Activated T-helper 2 cell treated with anti-CD3 and anti-CD28 coated beads, Interferon-gamma antibody, Interleukin-2, Interleukin-4, amounts not matched to agents 10 μg/mL and 5 μg/mL and 100 μg/mL, durations not matched to agents 14 hours and 24 hours and 36 hours (primary cell): ENCODE results near the gene ZMYM5. TPM values are rescaled to one million over a fixed set of nuclear protein-coding genes. Genes with fewer than 3 reads are reported as not detected.
"Not testable (repeated sequence)": the region's sequence is repeated elsewhere in the genome, so short reads cannot be mapped to it uniquely, and the experiment has no call there.

ENCODE experiments used
- DNase-seq: peaks from one replicate; pipeline ENCODE4 v3.0.0; 2021; ENCODE audit warnings: low spot score
- H3K27ac Mint-ChIP-seq: one replicate; pipeline ENCODE4 v1.8.0; 2021; ENCODE audit warnings: mixed read lengths
- H3K27me3 Mint-ChIP-seq: one replicate; pipeline ENCODE4 v1.8.0; 2021; ENCODE audit warnings: low read depth, mixed read lengths
- H3K36me3 Mint-ChIP-seq: one replicate; pipeline ENCODE4 v1.8.0; 2021; ENCODE audit warnings: low read depth, mixed read lengths
- H3K4me1 Mint-ChIP-seq: one replicate; pipeline ENCODE4 v1.8.0; 2021; ENCODE audit warnings: low read depth, mixed read lengths
- H3K4me3 Mint-ChIP-seq: one replicate; pipeline ENCODE4 v1.8.0; 2021; ENCODE audit warnings: low read depth, mild to moderate bottlenecking, moderate library complexity, mixed read lengths
- H3K9me3 Mint-ChIP-seq: one replicate; pipeline ENCODE4 v1.8.0; 2021; ENCODE audit warnings: mixed read lengths
- intact Hi-C: fragments of 100-400 bp; cut with micrococcal nuclease; formaldehyde crosslinking; loops from one replicate; pipeline ENCODE4 v1.15.1; 2023
- total RNA-seq: library from RNA; stranded (reverse); gene quantifications from 2 replicates; pipeline ENCODE4 v1.2.3, GENCODE V29; 2022

ZMYM5 gene
- total RNA-seq, 1 donor from 2014 or later, result 13.7 TPM

DNA sequence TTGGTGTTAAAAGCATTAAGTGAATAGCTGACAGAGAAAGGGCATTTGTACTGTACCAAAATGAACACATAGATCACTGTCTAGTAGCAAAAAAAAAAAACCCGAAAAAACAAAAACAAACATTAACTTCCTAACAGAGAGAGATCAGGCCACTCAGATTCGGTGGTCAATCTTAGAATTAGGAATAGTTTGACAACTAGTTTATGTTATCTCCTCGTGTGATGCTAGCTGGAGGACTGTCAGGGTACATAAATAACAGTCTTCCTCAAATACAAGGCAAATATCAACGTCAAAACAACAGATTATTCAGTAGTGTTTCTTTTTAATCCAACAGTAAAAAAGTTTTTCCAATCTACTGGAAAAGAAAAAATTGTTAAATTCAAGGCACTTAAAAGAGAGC, 1.7 kb downstream of the ZMYM5 start:
- Mint-ChIP-seq H3K4me3 (peak overlapping the region; percentile 98), H3K27me3 (no peaks in the 10 kb centered on the region), H3K9me3 (no peaks in the 10 kb centered on the region), H3K4me1 (peaks cover 24% of the 10 kb centered on the region), H3K27ac (peak overlapping the region; percentile 99), H3K36me3 (peaks cover 51% of the 10 kb centered on the region)
- intact Hi-C loops, result loop anchor here (1.0 to 5.0 kb wide), 3 partner anchors 99 to 228 kb away; partner anchors contain the start of gene MPHOSPH8
- DNase-seq, result no peak

DNA sequence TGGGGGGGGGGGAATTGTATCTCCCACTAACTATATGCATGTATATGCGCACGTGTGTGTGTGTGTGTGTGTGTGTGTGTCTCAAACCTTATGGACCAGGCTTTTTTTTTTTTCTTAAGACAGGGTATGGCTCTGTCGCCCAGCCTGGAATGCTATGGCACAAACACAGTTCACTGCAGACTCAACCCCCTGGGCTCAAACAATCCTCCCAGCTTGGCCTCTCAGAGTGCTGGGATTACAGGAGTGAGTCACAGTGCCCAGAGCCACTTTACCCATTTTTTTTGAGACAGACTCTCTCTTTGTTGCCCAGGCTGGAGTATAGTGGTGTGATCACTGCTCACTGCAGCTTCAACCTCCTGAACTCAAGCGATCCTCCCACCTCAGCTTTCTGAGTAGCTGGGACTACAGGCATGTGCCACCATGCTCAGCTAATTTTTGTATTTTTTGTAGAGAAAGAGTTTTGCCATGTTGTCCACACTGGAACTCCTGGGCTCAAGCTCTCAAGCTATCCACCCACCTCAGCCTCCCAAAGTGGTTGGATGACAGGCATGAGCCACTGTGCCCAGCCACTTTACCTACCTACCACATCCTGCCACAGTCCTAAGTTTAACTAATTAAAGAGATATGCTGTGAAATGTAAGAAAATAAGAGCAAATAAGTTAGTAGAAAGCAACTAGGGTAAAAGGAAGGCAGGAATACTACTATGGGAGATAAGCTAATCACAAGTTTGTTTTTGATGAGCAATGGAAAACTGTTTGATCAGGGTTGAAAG, 2.4 kb downstream of the ZMYM5 start:
- Mint-ChIP-seq H3K4me1 (peaks cover 24% of the 10 kb centered on the region), H3K36me3 (peaks cover 57% of the 10 kb centered on the region)
- DNase-seq, result no peak

DNA sequence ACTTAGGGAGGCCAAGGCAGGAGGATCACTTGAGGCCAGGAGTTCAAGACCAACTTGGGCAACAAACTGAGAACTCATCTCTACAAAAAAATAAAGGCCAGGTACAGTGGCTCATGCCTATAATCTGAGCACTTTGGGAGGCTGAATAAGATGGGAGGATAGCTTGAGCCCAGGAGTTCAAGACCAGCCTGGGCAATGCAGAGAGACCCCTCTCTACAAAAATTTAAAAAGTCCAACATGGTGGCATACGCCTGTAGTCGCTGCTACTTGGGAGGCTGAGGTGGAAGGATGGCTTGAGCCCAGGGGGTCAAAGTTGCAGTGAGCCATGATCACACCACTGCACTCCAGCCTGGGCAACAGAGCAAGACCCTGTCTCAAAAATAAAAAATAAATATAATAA, 5.8 kb downstream of the ZMYM5 start:
- peaks cover 62% of the 10 kb centered on the region for H3K36me3 Mint-ChIP-seq
- H3K27me3 Mint-ChIP-seq, H3K27ac Mint-ChIP-seq, intact Hi-C loops, H3K9me3 Mint-ChIP-seq, H3K4me3 Mint-ChIP-seq, DNase-seq: not testable (repeated sequence)
- peaks cover 20% of the 10 kb centered on the region for H3K4me1 Mint-ChIP-seq

More for the DNA sequence above, 2.4 kb downstream of the ZMYM5 start:
- peak overlapping the region; percentile 99 for H3K27ac Mint-ChIP-seq
- no peaks in the 10 kb centered on the region for H3K9me3 Mint-ChIP-seq
- intact Hi-C loops, result loop anchor here (5.0 kb wide), 2 partner anchors 99 to 149 kb away; no protein-coding TSS in a partner anchor
- no peaks in the 10 kb centered on the region for H3K27me3 Mint-ChIP-seq
- H3K4me3 Mint-ChIP-seq, result peak overlapping the region; percentile 98

DNA sequence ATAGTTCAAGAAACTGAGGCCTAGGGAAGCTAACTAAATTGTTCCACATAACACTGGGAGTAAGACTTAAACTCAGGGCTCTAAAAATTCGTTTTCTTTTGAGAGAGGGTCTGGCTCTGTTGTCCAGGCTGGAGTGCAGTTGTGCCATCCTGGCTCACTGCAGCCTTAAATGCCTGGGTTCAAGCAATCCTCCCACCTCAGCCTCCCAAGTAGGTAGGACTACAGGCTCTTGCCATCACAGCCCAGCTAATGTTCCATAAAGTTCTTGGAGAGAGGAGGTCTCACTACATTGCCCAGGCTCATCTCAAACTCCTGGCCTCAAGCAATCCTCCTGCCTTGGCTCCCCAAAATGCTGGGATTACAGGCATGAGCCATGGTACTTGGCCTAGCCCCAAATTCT, 10.7 kb downstream of the ZMYM5 start:
- no peak overlapping the region for H3K27ac Mint-ChIP-seq
- no peaks in the 10 kb centered on the region for H3K27me3 Mint-ChIP-seq
- DNase-seq, result no peak
- peaks cover 15% of the 10 kb centered on the region for H3K4me1 Mint-ChIP-seq
- intact Hi-C loops, result no loop called here
- H3K4me3 Mint-ChIP-seq, result no peak overlapping the region
- H3K36me3 Mint-ChIP-seq, result peaks cover 56% of the 10 kb centered on the region
- no peaks in the 10 kb centered on the region for H3K9me3 Mint-ChIP-seq

DNA sequence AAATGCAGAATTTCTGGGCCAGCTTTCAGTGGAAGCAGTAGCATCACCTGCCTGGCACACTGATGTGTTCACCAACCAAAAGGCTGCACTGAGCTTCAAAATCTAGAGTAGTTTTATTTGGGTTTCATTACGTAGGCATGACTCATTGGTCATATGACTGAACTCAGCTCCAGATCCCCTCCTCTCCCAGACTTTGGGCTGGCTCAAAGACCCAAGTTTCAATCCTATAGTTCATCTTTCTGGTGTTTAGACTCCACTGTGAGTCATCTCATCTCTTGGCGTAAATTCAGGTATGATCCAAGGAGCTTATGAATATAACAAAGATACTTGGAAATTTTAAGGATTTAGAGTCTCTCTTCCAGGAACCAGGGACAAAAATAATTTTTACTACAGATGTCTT, 17.7 kb downstream of the ZMYM5 start:
- intact Hi-C loops, result loop anchor here (5.0 kb wide), 1 partner anchor 112 kb away; the partner anchor contains the start of gene ZMYM2
- Mint-ChIP-seq H3K36me3 (peaks cover 49% of the 10 kb centered on the region), H3K4me3 (no peak overlapping the region), H3K9me3 (no peaks in the 10 kb centered on the region), H3K27ac (peak overlapping the region; percentile 39), H3K4me1 (peaks cover 17% of the 10 kb centered on the region), H3K27me3 (no peaks in the 10 kb centered on the region)
- no peak for DNase-seq

DNA sequence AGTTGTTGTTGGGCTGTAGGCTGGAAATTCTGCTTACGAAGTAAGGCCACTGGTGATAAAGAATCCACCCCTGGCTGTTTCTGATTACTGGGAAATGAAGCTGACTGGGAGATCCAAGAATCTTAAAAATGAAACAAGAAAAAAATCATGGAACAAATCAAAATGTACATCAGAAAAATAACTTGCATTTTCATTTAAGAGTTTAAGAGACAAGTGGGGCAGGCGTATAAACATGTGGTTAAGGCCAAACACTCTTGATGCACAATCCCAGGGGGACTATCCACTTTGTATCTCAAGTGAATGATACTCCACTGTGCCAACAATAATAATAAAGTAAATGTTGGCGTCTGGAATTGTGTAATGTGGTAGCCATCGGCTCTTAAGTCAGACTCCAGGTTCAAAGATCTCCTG, 24.6 kb downstream of the ZMYM5 start:
- no peaks in the 10 kb centered on the region for H3K27me3 Mint-ChIP-seq
- no peak overlapping the region for H3K27ac Mint-ChIP-seq
- H3K4me3 Mint-ChIP-seq, result no peak overlapping the region
- intact Hi-C loops, result no loop called here
- peaks cover 5% of the 10 kb centered on the region for H3K9me3 Mint-ChIP-seq
- no peak for DNase-seq
- peaks cover 62% of the 10 kb centered on the region for H3K36me3 Mint-ChIP-seq
- peaks cover 18% of the 10 kb centered on the region for H3K4me1 Mint-ChIP-seq

DNA sequence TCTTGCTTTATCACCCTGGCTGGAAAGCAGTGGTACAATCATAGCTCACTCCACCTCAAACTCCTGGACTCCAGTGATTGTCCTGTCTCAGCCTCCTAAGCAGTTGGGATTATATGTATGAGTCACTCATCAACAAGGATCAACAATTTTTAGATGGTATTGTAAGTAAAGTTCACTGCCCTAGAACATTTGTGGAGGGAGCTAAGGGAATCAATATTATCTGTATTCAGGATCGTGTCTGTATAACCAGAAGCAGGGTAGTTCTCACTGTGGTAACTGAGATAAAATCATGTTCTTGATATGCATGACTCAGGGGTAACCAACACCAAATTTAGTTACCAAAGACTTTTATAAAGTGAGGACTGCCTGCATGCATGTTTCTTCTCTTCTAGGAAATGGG, 27.0 kb downstream of the ZMYM5 start:
- Mint-ChIP-seq H3K4me3 (no peak overlapping the region), H3K36me3 (peaks cover 71% of the 10 kb centered on the region), H3K27ac (peak overlapping the region; percentile 25)

DNA sequence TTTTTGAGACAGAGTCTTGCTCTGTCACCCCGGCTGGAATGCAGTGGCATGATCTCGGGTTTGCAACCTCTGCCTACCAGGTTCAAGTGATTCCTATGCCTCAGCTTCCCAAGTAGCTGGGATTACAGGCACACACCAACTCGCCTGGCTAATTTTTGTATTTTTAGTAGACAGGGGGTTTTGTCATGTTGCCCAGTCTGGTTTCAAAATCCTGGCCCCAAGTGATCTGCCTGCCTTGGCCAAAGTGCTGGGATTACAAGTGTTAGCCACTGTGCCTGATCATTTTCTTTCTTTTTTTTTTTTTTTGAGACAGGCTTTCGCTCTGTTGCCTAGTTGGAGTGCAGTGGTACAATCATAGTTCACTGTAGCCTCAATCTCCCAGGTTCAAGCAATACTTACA, 28.7 kb downstream of the ZMYM5 start:
- Mint-ChIP-seq H3K4me1 (peaks cover 14% of the 10 kb centered on the region), H3K27me3 (no peaks in the 10 kb centered on the region), H3K36me3 (peaks cover 73% of the 10 kb centered on the region), H3K9me3 (peaks cover 5% of the 10 kb centered on the region), H3K4me3 (no peak overlapping the region), H3K27ac (no peak overlapping the region)
- DNase-seq, result no peak
- intact Hi-C loops, result no loop called here

More for the DNA sequence above, 27.0 kb downstream of the ZMYM5 start:
- DNase-seq, result no peak
- intact Hi-C loops, result no loop called here
- Mint-ChIP-seq H3K9me3 (peaks cover 5% of the 10 kb centered on the region), H3K27me3 (no peaks in the 10 kb centered on the region), H3K4me1 (peaks cover 18% of the 10 kb centered on the region)

DNA sequence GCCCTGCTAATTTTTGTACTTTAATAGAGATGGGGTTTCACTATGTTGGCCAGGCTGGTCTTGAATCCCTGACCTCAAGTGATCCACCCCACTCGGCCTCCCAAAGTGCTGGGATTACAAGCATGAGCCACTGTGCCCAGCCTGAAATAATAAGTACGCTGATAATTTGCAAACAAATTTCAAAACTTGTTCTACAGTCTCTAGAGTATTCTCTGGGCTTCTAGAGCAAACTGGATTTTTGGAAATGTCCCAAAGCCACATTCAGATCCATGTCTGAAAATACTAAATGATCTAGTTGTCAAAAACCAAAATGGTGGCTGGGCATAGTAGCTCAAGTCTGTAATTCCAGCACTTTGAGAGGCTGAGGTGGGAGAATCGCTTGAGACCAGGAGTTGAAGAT, 40.8 kb downstream of the ZMYM5 start:
- Mint-ChIP-seq H3K9me3 (no peaks in the 10 kb centered on the region), H3K4me1 (no peaks in the 10 kb centered on the region), H3K27ac (no peak overlapping the region), H3K4me3 (no peak overlapping the region), H3K27me3 (no peaks in the 10 kb centered on the region), H3K36me3 (peaks cover 56% of the 10 kb centered on the region)
- intact Hi-C loops, result no loop called here
- DNase-seq, result no peak

DNA sequence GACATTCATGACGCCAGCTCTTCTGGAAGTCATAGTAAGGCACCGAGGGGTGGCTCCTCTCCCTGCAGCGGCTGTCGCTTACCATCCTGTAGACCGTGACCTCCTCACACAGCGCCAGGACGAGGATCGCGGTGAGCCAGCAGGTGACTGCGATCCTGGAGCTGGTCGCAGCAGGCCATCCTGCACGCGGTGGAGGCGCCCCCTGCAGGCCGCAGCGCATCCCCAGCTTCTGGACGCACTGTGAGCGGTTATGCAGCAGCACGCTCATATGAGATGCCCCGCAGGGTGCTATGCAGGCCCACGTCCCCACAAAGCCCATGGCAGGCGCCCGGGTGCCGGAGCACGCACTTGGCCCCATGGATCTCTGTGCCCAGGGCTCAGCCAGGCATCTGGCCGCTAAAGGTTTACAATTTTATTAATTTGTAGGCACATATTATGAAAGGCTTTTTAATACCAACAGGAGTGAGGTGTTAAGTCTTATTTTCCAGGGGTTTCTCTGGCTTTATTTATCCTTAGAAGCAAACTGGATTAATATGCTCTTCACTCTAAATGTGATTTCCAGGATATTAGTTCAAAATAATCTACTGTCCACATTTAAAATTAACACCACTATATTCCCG, 45.1 kb downstream of the ZMYM5 start:
- Mint-ChIP-seq H3K27me3 (no peaks in the 10 kb centered on the region), H3K27ac (no peak overlapping the region), H3K4me3 (no peak overlapping the region), H3K36me3 (peaks cover 36% of the 10 kb centered on the region), H3K9me3 (no peaks in the 10 kb centered on the region), H3K4me1 (no peaks in the 10 kb centered on the region)
- intact Hi-C loops, result no loop called here
- DNase-seq, result peak; percentile 11

DNA sequence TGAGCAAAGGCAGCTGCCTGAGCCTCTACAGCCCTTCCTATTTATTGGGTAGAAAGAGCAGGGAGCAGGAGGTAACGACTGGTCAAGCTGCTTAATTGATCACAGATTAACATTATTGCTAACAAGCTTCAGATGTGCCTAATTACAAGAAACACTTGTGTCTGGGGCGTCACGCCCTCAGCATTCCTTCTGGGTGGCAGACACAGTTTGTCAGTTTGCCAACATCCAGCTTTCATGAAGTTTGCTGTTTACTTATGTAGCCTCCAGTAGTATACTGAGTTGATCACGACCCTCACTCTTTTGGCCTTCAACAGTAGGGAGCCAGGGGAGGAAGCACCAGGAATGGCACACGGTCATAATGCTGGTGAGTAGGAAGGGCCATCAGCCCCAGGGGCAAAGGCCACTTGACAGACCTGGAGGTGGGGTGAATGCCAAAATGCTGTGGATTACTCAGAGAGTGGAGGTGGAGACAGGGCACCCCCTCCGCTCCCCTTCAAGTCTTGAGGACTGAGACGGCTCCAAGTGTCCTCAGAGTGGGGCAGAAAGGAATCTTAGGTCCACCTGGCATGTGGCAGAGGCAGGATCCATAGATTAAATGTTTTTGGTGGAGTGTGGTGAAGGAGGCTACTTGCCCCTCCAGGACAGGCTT, 45.8 kb downstream of the ZMYM5 start:
- no peak for DNase-seq
- intact Hi-C loops, result no loop called here

DNA sequence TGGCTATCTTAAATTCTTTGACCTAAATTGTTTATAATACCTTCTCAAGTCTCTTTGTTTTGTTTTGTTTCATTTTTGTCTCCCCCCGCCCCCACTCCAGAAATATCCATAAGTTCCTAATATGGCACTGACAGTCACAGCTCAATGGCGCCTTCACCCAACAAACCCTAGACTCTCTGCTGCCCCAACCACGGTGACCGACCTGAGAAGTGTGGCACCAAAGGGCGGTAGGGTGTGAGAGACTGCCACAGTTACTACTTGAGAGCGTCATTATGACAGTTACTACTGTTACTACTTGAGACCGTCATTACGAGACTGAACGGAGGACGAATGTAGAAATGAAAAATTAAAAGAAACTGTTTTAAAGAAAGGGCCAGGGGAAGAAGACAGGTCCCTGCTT, 46.3 kb downstream of the ZMYM5 start:
- H3K9me3 Mint-ChIP-seq, result no peaks in the 10 kb centered on the region
- no peaks in the 10 kb centered on the region for H3K27me3 Mint-ChIP-seq
- no peaks in the 10 kb centered on the region for H3K4me1 Mint-ChIP-seq
- intact Hi-C loops, result no loop called here
- no peak for DNase-seq
- H3K27ac Mint-ChIP-seq, result no peak overlapping the region
- H3K4me3 Mint-ChIP-seq, result no peak overlapping the region
- peaks cover 34% of the 10 kb centered on the region for H3K36me3 Mint-ChIP-seq

More for the DNA sequence above, 45.8 kb downstream of the ZMYM5 start:
- Mint-ChIP-seq H3K4me1 (no peaks in the 10 kb centered on the region), H3K27me3 (no peaks in the 10 kb centered on the region), H3K9me3 (no peaks in the 10 kb centered on the region), H3K4me3 (no peak overlapping the region), H3K27ac (no peak overlapping the region), H3K36me3 (peaks cover 32% of the 10 kb centered on the region)

DNA sequence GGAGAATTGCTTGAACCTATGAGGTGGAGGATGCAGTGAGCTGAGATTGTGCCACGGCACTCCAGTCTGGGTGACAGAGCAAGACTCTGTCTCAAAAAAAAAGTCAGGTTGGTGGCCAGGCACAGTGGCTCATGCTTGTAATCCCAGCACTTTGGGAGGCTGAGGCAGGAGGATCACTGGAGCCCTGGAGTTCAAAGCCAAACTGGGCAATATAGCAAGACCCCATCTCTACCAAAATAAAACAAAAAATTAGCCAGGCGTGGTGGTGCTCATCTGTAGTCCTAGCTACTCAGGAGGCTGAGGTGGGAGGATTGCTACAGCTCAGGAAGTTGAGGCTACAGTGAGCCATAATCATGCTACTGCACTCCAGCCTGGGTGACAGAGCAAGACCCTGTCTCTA, 47.6 kb downstream of the ZMYM5 start:
- intact Hi-C loops, H3K9me3 Mint-ChIP-seq, DNase-seq, H3K27me3 Mint-ChIP-seq, H3K27ac Mint-ChIP-seq, H3K4me1 Mint-ChIP-seq, H3K4me3 Mint-ChIP-seq: not testable (repeated sequence)
- peaks cover 32% of the 10 kb centered on the region for H3K36me3 Mint-ChIP-seq
